CD4-positive, alpha-beta T cell treated with Interleukin-10 for 1 hour (primary cell): ENCODE results near the gene ITM2C.

ENCODE experiments used
- DNase-seq: peaks from one replicate; pipeline ENCODE4 v3.0.0-alpha.2; 2020

ITM2C gene

GRCh38 chr2:230910546-230911177 is 45.9 kb downstream of the ITM2C start:
- DNase-seq, result no peak

- no peak for DNase-seq
Observed at GRCh38 chr2:230912046-230912445, 47.3 kb downstream of the ITM2C start.

GRCh38 chr2:230912724-230913123 is 48.0 kb downstream of the ITM2C start:
- DNase-seq, result no peak

GRCh38 chr2:230913406-230914143 is 48.8 kb downstream of the ITM2C start:
- DNase-seq, result peak; percentile 27

- DNase-seq, result no peak
Observed at GRCh38 chr2:230914886-230915285, 50.1 kb downstream of the ITM2C start.

- no peak for DNase-seq
Observed at GRCh38 chr2:230915319-230915718, 50.6 kb downstream of the ITM2C start.

- no peak for DNase-seq
Observed at GRCh38 chr2:230916218-230916617, 51.5 kb downstream of the ITM2C start.

- no peak for DNase-seq
Observed at GRCh38 chr2:230919240-230919639, 54.5 kb downstream of the ITM2C start.

GRCh38 chr2:230919681-230920080 is 54.9 kb downstream of the ITM2C start:
- DNase-seq, result no peak

GRCh38 chr2:230920167-230920566 is 55.4 kb downstream of the ITM2C start:
- no peak for DNase-seq

GRCh38 chr2:230921806-230922595 is 57.3 kb downstream of the ITM2C start:
- no peak for DNase-seq

GRCh38 chr2:230922951-230923717 is 58.4 kb downstream of the ITM2C start:
- no peak for DNase-seq

GRCh38 chr2:230924092-230924469 is 59.3 kb downstream of the ITM2C start:
- no peak for DNase-seq

- peak; percentile 61 for DNase-seq
Observed at GRCh38 chr2:230924470-230925341, 60.0 kb downstream of the ITM2C start, which contains the start of gene GPR55. Gene GPR55 (minus strand): TSS chr2:230925242. CDS start chr2:230910962, 14,280 bp downstream.

GRCh38 chr2:230925443-230925878 is 60.7 kb downstream of the ITM2C start:
- no peak for DNase-seq

GRCh38 chr2:230925879-230926765 is 61.4 kb downstream of the ITM2C start:
- DNase-seq, result no peak

- DNase-seq, result no peak
Observed at GRCh38 chr2:230927711-230928341, 63.1 kb downstream of the ITM2C start.
